AG08395 (cell line): ENCODE data around the gene SLC6A3.
A peak's percentile ranks its signal among the peaks of the same experiment; 100 is the strongest.
"Not testable (repeated sequence)": the region's sequence is repeated elsewhere in the genome, so short reads cannot be mapped to it uniquely, and the experiment has no call there.

Source experiments
- DNase-seq: peaks from one replicate; pipeline ENCODE4 v3.0.0; 2012; ENCODE audit warnings: mixed read lengths, low spot score

Gene SLC6A3

GRCh38 chr5:1477341-1477740, 32.1 kb upstream of the SLC6A3 start:
- DNase-seq, result no peak

- DNase-seq, result no peak
Measured at GRCh38 chr5:1476967-1477310, 31.7 kb upstream of the SLC6A3 start.

GRCh38 chr5:1476181-1476966, 31.1 kb upstream of the SLC6A3 start:
- no peak for DNase-seq

- not testable (repeated sequence) for DNase-seq
Measured at GRCh38 chr5:1475544-1475900, 30.3 kb upstream of the SLC6A3 start.

GRCh38 chr5:1474866-1475543, 29.8 kb upstream of the SLC6A3 start:
- no peak for DNase-seq

- no peak for DNase-seq
Measured at GRCh38 chr5:1474183-1474839, 29.1 kb upstream of the SLC6A3 start.

- DNase-seq, result no peak
Measured at GRCh38 chr5:1473746-1474145, 28.5 kb upstream of the SLC6A3 start.

GRCh38 chr5:1472964-1473628, 27.9 kb upstream of the SLC6A3 start:
- DNase-seq, result no peak

- no peak for DNase-seq
Measured at GRCh38 chr5:1471997-1472963, 27.0 kb upstream of the SLC6A3 start.

- DNase-seq, result no peak
Measured at GRCh38 chr5:1471240-1471853, 26.1 kb upstream of the SLC6A3 start.

GRCh38 chr5:1470762-1471211, 25.5 kb upstream of the SLC6A3 start:
- no peak for DNase-seq

- DNase-seq, result no peak
Measured at GRCh38 chr5:1468629-1469527, 23.6 kb upstream of the SLC6A3 start.

- DNase-seq, result peak; percentile 38
Measured at GRCh38 chr5:1468247-1468612, 23.0 kb upstream of the SLC6A3 start.

GRCh38 chr5:1467341-1468246, 22.4 kb upstream of the SLC6A3 start:
- DNase-seq, result no peak

- no peak for DNase-seq
Measured at GRCh38 chr5:1466631-1467265, 21.5 kb upstream of the SLC6A3 start.

- DNase-seq, result no peak
Measured at GRCh38 chr5:1465966-1466471, 20.8 kb upstream of the SLC6A3 start.

GRCh38 chr5:1465117-1465516, 19.9 kb upstream of the SLC6A3 start:
- DNase-seq, result no peak

GRCh38 chr5:1464511-1464910, 19.3 kb upstream of the SLC6A3 start:
- no peak for DNase-seq
